DMS 273 (cell line): ENCODE data around the gene PYGB.

Experiments used
- DNase-seq: peaks from one replicate; lab custom pipeline; 2025; ENCODE audit not compliant: unreplicated experiment; lab: John Stamatoyannopoulos, UW

Gene PYGB

DNA sequence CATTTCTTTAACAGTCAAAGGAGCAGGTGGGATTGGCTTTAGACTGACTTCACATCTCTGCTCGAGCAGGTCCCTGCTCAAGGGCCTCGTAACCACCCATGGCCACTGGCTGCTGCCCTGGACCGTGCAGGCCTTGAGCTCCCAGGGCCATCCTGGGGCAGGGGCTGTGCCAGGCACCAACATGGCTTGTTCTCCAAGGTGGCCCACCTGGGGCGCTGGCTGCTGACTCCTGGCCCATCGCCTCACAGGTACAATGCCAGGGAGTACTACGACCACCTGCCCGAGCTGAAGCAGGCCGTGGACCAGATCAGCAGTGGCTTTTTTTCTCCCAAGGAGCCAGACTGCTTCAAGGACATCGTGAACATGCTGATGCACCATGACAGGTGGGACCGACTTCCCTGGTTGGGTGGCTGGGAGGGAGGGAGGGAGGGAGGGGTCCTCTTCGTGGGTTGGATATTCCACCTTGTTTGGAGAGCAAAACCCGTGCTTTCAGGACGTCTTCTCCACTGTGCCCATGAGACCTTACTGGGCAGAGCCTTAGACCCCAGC is 46.1 kb downstream of the PYGB start:
- no peak for DNase-seq

DNA sequence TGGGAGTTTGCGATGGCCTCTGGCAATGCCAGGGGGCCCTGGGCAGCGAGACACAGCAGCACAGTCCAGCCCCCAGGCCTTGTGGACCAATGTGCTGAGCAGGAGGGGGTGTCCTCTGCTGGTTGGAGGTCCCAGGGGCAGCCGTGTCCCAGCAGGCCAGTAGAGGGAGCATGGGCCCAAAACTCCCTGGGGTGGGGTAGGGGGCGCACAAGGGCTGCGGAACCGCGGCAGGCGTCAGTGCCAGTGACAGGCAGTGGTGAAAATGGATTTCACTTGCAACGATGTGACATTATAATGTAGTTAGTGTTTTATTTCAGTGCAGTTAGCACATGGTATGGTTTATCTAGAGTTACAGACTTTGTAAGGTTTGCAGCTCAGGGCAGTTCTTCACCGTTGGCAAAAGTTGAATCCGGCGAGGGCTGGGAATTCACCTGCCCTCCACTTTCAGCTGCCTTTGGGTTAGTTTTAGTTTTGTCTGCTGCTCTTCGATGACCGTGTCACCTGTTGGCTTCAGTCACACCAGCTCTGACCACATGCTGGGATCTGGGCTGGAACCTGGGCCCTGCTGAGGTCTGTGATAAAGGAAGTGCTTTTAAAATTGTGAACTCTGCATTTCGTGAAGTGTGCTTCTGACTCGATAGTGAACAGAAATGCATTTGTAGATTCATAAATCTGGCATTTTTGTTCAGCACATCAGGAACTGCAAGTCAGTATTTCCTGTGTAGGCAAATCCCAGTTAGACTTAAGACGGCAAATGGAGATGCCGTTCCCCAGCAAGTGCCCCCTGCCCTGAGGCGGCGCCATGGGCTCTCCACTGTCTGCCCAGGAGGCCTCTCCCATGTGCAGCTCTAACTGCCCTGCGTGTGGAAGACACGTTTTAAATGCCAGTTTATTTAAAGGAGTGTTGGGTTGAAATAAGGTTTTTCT is 46.8 kb downstream of the PYGB start:
- peak; percentile 72 for DNase-seq

GRCh38 chr20:25295386-25296093 is 47.7 kb downstream of the PYGB start:
- no peak for DNase-seq

- DNase-seq, result peak; percentile 57
Measured at GRCh38 chr20:25296094-25297093, 48.5 kb downstream of the PYGB start.

DNA sequence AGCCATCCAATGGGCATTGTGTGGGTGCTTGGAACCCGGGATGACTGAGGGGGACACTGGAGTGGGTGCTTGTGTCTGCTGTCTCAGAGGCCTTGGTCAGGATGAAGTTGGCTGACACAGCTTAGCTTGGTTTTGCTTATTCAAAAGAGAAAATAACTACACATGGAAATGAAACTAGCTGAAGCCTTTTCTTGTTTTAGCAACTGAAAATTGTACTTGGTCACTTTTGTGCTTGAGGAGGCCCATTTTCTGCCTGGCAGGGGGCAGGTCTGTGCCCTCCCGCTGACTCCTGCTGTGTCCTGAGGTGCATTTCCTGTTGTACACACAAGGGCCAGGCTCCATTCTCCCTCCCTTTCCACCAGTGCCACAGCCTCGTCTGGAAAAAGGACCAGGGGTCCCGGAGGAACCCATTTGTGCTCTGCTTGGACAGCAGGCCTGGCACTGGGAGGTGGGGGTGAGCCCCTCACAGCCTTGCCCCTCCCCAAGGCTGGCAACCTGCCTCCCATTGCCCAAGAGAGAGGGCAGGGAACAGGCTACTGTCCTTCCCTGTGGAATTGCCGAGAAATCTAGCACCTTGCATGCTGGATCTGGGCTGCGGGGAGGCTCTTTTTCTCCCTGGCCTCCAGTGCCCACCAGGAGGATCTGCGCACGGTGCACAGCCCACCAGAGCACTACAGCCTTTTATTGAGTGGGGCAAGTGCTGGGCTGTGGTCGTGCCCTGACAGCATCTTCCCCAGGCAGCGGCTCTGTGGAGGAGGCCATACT is 49.4 kb downstream of the PYGB start:
- DNase-seq, result no peak

- DNase-seq, result peak; percentile 24
Measured at GRCh38 chr20:25299806-25300205, 51.9 kb downstream of the PYGB start.

- no peak for DNase-seq
Measured at GRCh38 chr20:25300496-25301170, 52.7 kb downstream of the PYGB start.

DNA sequence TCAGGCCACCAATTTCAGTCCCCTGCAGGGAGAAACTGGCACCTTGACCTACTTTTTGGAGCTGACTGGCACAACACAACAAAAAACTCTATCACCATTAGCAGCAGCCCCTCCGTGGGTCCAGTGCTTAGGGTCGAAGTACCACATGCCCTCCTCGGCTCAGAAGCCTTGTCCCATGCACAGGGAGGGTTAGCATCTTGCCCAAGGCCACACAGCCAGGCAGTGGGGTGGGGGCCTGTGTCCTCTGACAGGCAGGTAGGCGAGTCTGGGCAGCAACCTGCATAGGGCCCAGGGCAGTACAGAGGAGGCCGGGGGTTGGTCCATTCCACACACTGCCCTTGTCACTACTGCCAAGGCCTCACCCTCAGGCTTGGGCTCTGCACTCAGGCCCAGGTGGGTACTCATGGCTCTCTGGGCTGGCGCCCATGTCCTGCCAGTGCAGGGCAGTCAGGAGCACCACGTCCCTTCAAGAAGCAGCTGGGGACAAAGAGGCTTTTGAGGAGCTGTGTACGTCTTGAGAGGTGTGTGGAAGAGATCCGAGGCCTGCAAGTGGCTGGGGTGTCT is 53.6 kb downstream of the PYGB start:
- no peak for DNase-seq

DNA sequence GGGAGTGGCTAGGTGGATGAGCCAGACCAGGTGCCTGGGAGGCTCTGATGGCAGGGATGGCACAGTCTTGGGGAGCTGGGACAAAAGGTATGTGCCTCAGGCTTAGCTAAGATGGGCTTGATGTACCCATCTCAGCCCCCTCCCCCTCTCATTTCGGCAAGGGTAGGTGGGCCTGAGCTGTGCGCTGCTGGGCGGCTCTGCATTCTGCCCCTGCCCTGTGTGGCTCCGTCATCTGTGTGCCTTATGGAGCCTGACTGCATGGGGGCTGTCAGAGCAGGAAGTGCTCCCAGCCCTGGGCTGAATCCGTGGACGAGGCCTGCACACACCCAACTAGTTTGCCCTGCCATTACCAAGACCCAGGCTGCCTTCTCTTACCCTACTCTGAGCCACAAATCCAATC is 54.7 kb downstream of the PYGB start:
- no peak for DNase-seq

DNA sequence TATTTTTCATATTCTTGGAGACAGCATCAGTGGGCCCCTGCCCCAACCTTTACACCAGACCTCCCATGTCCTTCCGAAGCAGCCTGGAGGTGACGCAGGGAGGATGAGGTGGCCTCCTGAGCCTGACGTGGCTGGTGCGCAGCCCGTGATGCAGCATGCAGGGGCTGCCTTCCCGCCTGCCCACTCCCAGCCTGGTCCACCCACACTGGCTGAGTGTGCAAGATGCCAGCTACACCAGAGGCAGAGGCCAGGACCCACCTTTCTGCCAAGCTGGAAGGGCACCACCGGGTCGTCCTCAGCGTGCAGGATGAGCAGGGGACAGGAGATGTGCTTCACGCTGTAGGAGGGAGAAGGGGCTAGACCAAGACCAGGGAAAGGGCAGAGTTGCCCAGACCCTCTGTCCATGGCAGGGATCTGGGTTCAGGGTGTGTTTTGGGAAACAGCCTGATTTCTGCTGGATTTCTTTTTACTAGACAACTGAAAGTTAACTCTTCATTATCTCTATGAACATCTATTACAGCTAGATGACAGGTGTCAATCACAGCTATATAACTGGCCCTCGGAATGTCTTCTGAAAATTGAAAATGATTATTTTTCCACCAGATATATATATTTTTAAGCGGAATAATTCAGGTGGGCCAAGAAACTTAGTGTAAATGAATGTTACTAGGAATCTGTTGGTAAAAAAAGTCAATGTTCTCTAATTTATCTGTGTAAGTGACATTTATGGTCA is 55.6 kb downstream of the PYGB start:
- DNase-seq, result no peak

DNA sequence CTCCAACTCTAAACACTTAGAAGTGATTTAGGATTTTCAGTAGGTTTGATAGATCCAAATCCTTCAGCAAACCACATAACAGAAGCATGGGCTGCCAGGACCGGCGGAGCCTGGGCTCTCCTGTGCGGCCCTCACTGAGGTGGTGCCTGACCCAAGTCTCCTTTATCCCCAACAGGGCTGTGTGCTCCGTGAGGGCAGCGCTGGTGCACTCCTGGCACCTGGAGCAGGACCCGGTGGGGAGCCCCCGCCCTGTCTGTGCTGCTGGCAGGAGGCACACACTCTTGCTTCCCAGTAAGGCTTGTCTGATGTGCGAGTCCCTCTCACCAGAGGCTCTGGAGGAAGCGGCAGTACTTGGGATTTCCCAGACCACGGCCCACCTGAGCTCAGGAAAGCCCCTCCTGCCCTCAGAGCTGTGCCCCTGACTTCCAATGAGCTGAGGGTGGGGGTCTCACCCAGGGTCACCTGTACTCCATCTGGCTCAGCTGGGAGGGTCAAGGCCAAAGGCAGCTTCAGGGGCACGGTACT is 56.2 kb downstream of the PYGB start:
- no peak for DNase-seq

DNA sequence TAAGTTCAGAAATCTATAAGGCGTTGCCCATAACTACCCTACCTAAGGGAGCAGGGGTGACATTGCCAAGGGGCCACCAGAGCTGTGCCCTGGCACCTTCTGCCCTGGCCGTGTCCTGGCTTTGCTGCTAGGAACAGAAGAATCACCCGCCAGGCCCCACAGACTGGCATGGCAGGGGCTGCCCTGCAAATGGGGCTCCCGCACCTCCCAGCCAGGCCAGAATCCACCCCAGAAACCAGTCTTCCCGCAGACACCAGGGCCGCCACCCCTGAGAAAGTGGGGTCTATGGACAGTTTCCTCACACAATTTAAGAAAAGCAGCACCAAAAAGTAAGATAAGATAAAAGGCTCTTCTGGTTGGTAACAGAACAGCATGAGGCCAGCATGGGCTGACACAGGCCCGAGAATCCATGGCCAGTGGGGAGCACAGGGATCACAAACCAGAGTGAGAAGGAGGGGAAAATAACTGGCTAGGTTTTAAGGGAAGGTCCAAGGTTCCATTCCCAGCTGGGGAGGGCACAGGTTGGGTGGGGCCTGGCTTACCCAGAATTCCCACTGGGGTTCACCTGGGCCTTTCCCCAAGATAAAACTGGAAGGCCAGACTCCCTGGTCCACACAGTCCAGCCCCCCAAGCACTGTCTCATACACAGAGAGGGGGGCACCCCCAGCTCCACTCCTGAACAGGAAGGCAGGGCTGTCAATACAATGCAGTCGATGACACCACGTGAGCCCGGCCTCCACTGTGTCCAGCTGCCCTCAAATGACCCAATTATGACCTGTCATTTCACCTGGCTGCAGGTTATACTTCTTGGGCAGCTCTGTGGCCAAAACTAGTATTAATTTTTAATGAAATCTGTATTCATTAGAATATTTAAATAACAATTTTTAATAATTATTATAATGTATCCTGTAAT is 59.4 kb downstream of the PYGB start:
- DNase-seq, result no peak

DNA sequence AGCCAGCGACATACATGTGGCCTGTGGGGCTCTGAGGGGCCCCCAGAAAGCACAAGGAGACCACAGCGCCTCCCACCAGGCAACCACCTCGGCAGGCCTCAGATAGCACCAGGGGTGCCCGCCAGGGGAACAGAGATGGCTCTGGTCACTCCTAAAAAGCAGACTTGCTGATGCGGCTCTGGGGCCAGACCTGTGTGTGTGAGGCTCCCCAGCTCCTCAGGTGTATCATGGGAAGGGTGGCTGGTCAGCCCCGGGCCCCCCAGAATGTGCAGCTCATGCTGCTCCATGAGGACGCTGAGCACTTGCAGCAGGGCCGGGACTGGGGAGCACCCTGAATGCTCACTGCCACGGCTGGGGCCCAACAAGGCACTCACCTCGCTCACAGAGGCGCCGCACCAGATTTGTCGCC is 60.2 kb downstream of the PYGB start:
- DNase-seq, result no peak

- no peak for DNase-seq
Measured at GRCh38 chr20:25308671-25309394, 60.9 kb downstream of the PYGB start.

GRCh38 chr20:25309395-25310267 is 61.7 kb downstream of the PYGB start:
- peak; percentile 42 for DNase-seq
